Left lung (tissue), 10 donors: ENCODE data around the gene TBC1D9. TPM values are rescaled to one million over a fixed set of nuclear protein-coding genes. Genes with fewer than 3 reads are reported as not detected.

Source experiments
- ATAC-seq: fragments of 200-7000 bp; cut with Tn5 transposase; one replicate; pipeline ENCODE4 v1.9.1; 2020; ENCODE audit warnings: moderate library complexity
- DNase-seq, 4 donors: peaks; one replicate each; pipeline ENCODE4 v3.0.0-alpha.2; 2013 to 2020
- H3K27ac ChIP-seq, 2 donors: fragments of 200-600 bp; sonication (generic) in 1 of 2; one replicate each; pipeline versions ENCODE4 v1.5.0 to v1.8.0; 2020 to 2021
- H3K27me3 ChIP-seq, 2 donors: fragments of 200-600 bp; sonication (generic) in 1 of 2; one replicate each; pipeline versions ENCODE4 v1.5.0 to v1.8.0; 2020 to 2021
- H3K36me3 ChIP-seq, 2 donors: fragments of 200-600 bp; sonication (generic) in 1 of 2; one replicate each; pipeline versions ENCODE4 v1.5.0 to v1.8.0; 2020 to 2021
- H3K4me1 ChIP-seq, 2 donors: fragments of 200-600 bp; one replicate each; pipeline ENCODE4 v1.8.0; 2021
- H3K4me3 ChIP-seq, 2 donors: fragments of 200-600 bp; sonication (generic) in 1 of 2; one replicate each; pipeline versions ENCODE4 v1.5.0 to v1.8.0; 2020 to 2021; ENCODE audit warnings: mild to moderate bottlenecking in 1 of 2
- H3K9me3 ChIP-seq, 2 donors: fragments of 200-600 bp; sonication (generic) in 1 of 2; one replicate each; pipeline versions ENCODE4 v1.5.0 to v1.8.0; 2020 to 2021
- intact Hi-C, 2 donors: fragments of 100-400 bp; cut with DNase I; formaldehyde crosslinking; loops; one replicate each; pipeline versions ENCODE4 v1.11.2 to v1.14.2; 2022
- polyA plus RNA-seq, 6 donors: library from polyadenylated mRNA; unstranded; fragments of 120-200 nt; gene quantifications; one replicate each; pipeline ENCODE4 v1.2.1, GENCODE V29; 2013; ENCODE audit not compliant: insufficient read length in 6 of 6
- total RNA-seq, 2 donors: library from RNA; stranded (reverse); fragmentation: NEBNext Ultra II Directional; extraction: Animal tissue kit (Norgen Biotek cat#: 25700); gene quantifications; one replicate each; pipeline ENCODE4 v1.2.1, GENCODE V29; 2021
- TF ChIP-seq, protein P1 (sequence below), 2 donors: fragments of 200-600 bp; sonication (generic) in 1 of 2; IDR thresholded peaks; one replicate each; pipeline versions ENCODE4 v1.5.0 to v1.8.0; 2021; ENCODE audit warnings: antibody characterized with exemption in 2 of 2
- donor health status: DM: no; HTN: yes; CAD: no.
- donor health status: DM: no; HTN: no; CAD: no.

The TBC1D9 gene
- total and polyA plus RNA-seq, 8 donors, result 27.7 to 35.7 (median 32.3) TPM

GRCh38 chr4:140644470-140645185, 111.6 kb downstream of the TBC1D9 start:
- no peak for ATAC-seq
- H3K27ac ChIP-seq, result no peak overlapping the region
- no peaks in the 10 kb centered on the region for H3K9me3 ChIP-seq
- H3K36me3 ChIP-seq, result peaks cover 0 to 34% of the 10 kb centered on the region in 2 donors
- DNase-seq, result peak in 1 of 4 donors; percentile 68
- H3K27me3 ChIP-seq, result no peaks in the 10 kb centered on the region
- H3K4me1 ChIP-seq, result no peaks in the 10 kb centered on the region
- no peak overlapping the region for H3K4me3 ChIP-seq
- intact Hi-C loops, result no loop called here
- TF ChIP-seq, protein P1, sequence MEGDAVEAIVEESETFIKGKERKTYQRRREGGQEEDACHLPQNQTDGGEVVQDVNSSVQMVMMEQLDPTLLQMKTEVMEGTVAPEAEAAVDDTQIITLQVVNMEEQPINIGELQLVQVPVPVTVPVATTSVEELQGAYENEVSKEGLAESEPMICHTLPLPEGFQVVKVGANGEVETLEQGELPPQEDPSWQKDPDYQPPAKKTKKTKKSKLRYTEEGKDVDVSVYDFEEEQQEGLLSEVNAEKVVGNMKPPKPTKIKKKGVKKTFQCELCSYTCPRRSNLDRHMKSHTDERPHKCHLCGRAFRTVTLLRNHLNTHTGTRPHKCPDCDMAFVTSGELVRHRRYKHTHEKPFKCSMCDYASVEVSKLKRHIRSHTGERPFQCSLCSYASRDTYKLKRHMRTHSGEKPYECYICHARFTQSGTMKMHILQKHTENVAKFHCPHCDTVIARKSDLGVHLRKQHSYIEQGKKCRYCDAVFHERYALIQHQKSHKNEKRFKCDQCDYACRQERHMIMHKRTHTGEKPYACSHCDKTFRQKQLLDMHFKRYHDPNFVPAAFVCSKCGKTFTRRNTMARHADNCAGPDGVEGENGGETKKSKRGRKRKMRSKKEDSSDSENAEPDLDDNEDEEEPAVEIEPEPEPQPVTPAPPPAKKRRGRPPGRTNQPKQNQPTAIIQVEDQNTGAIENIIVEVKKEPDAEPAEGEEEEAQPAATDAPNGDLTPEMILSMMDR (IDR thresholded peaks at IDR 0.05), result no peak

DNA sequence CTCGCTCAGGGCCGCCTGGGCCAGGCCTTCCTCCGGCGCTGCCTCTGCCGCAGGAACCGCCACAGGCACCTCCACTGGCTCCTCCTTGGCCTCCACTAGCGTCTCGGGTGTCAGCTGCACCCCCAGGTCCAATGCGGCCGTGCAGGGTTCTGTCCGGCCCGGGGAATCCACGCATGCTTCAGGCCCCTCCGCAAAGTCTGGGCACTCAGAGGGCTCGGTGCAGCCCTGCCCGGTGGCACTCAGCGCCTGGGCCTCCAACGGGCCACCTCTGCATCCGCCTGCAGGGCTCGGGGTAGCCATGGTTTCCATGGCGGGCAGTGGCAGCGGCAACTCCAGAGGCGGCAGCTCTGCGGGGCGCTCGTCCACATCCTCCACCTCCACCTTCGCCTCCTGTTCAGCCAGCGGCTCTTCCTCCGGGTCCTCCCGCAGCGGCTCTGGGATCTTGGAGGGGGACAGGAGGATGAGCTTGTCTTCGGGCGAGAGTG, 112.6 kb downstream of the TBC1D9 start:
- no peaks in the 10 kb centered on the region for H3K9me3 ChIP-seq
- peaks cover 0 to 42% of the 10 kb centered on the region in 2 donors for H3K36me3 ChIP-seq
- DNase-seq, result peak in 1 of 4 donors; percentile 76
- H3K4me1 ChIP-seq, result no peaks in the 10 kb centered on the region
- no peak overlapping the region for H3K27ac ChIP-seq
- TF ChIP-seq, protein P1 (IDR thresholded peaks at IDR 0.05), result no peak
- ATAC-seq, result no peak
- intact Hi-C loops, result no loop called here
- no peaks in the 10 kb centered on the region for H3K27me3 ChIP-seq
- H3K4me3 ChIP-seq, result no peak overlapping the region

- Histone ChIP-seq H3K27ac (peak overlapping the region in 1 of 2 donors; percentile 57), H3K9me3 (no peaks in the 10 kb centered on the region), H3K4me1 (no peaks in the 10 kb centered on the region), H3K27me3 (no peaks in the 10 kb centered on the region), H3K36me3 (peaks cover 0 to 42% of the 10 kb centered on the region in 2 donors), H3K4me3 (no peak overlapping the region)
- peak in 1 of 4 donors; percentile 75 for DNase-seq
- intact Hi-C loops, result no loop called here
- no peak for ATAC-seq
- TF ChIP-seq, protein P1 (IDR thresholded peaks at IDR 0.05), result no peak
Observed at GRCh38 chr4:140642674-140643437, 113.3 kb downstream of the TBC1D9 start.

- H3K27me3 ChIP-seq, result no peaks in the 10 kb centered on the region
- peak; percentile 80 for ATAC-seq
- TF ChIP-seq, protein P1 (IDR thresholded peaks at IDR 0.05), result peak in 1 of 2 donors; percentile 27
- H3K4me1 ChIP-seq, result no peaks in the 10 kb centered on the region
- intact Hi-C loops, result no loop called here
- peak in 2 of 4 donors; percentile 51 to 76 for DNase-seq
- no peaks in the 10 kb centered on the region for H3K9me3 ChIP-seq
- H3K27ac ChIP-seq, result peak overlapping the region; percentile 57 to 65
- peak overlapping the region; percentile 17 to 33 for H3K4me3 ChIP-seq
- peaks cover 0 to 48% of the 10 kb centered on the region in 2 donors for H3K36me3 ChIP-seq
Observed at GRCh38 chr4:140641789-140642439, 114.3 kb downstream of the TBC1D9 start.
